Heart left ventricle (tissue), 16 donors: ENCODE data around the gene PCED1B. TPM values are rescaled to one million over a fixed set of nuclear protein-coding genes. Genes with fewer than 3 reads are reported as not detected.

Source experiments
- ATAC-seq, 4 donors: fragments of 200-7000 bp; cut with Tn5 transposase; one replicate each; pipeline ENCODE4 v1.9.1; 2020 to 2022; ENCODE audit warnings: moderate library complexity in 4 of 4, mild to moderate bottlenecking in 3 of 4, moderate number of reproducible peaks in 1 of 4
- DNase-seq, 5 donors: peaks; one replicate each; pipeline ENCODE4 v3.0.0-alpha.2; 2020
- H3K27ac ChIP-seq, 12 donors: fragments of 200-600 bp; sonication (generic) in 4 of 12; one replicate each; pipeline versions ENCODE4 v1.5.0 to v1.8.0; 2016 to 2022; ENCODE audit warnings: mild to moderate bottlenecking in 2 of 12
- H3K27me3 ChIP-seq, 9 donors: fragments of 200-600 bp; sonication (generic) in 2 of 9; one replicate each; pipeline versions ENCODE4 v1.5.1 to v1.8.0; 2016 to 2022; ENCODE audit warnings: mild to moderate bottlenecking in 3 of 9
- H3K36me3 ChIP-seq, 9 donors: fragments of 200-600 bp; sonication (generic) in 2 of 9; one replicate each; pipeline versions ENCODE4 v1.5.0 to v1.8.0; 2018 to 2022; ENCODE audit warnings: mild to moderate bottlenecking in 2 of 9
- H3K4me1 ChIP-seq, 12 donors: fragments of 200-600 bp; sonication (generic) in 4 of 12; one replicate each; pipeline versions ENCODE4 v1.5.0 to v1.8.0; 2016 to 2022; ENCODE audit warnings: mild to moderate bottlenecking in 3 of 12
- H3K4me3 ChIP-seq, 12 donors: fragments of 200-600 bp; sonication (generic) in 4 of 12; one replicate each; pipeline versions ENCODE4 v1.5.0 to v1.8.0; 2017 to 2022; ENCODE audit warnings: mild to moderate bottlenecking in 9 of 12, moderate library complexity in 4 of 12
- H3K9me3 ChIP-seq, 12 donors: fragments of 200-600 bp; sonication (generic) in 4 of 12; one replicate each; pipeline versions ENCODE4 v1.5.0 to v1.8.0; 2016 to 2022; ENCODE audit warnings: mild to moderate bottlenecking in 1 of 12
- POLR2A ChIP-seq, 2 donors: fragments of 450-650 bp; IDR thresholded peaks; one replicate each; pipeline ENCODE4 v1.6.1; 2017; ENCODE audit warnings: antibody characterized with exemption in 2 of 2, mild to moderate bottlenecking in 2 of 2, moderate library complexity in 2 of 2
- WGBS, 4 donors: extraction: QIAGEN DNeasy Blood & Tissue Kit in 2 of 4; methylation state at CpG; one replicate each; pipeline versions ENCODE4 v1.1.5 to v1.1.7; 2013 to 2018; 5-methylcytosine and 5-hydroxymethylcytosine counted together
- intact Hi-C, 10 donors: fragments of 100-400 bp; cut with DNase I; formaldehyde crosslinking; loops; one replicate each; pipeline versions ENCODE4 v1.11.1 to v1.14.2; 2022
- polyA plus RNA-seq, 2 donors: library from polyadenylated mRNA; stranded (reverse); fragments of 200-250 nt; gene quantifications; one replicate each; pipeline ENCODE4 v1.2.3, GENCODE V29; 2013
- total RNA-seq, 9 donors: library from RNA; depleted of rRNA in 2 of 9; stranded (reverse); fragments of >200 nt in 2 of 9; fragmentation: NEBNext Ultra II Directional in 3 of 9; extraction: Animal tissue kit (Norgen Biotek cat#: 25700) in 3 of 9; gene quantifications; one replicate each; pipeline versions ENCODE4 v1.1.0 to v1.2.4, GENCODE V29; 2016 to 2023
- TF ChIP-seq, protein P1 (sequence below), 12 donors: fragments of 200-600 bp; sonication (generic) in 4 of 12; IDR thresholded peaks; one replicate each; pipeline versions ENCODE4 v1.5.0 to v1.8.0; 2018 to 2022; ENCODE audit warnings: antibody characterized with exemption in 12 of 12, mild to moderate bottlenecking in 5 of 12
- donor health status: ischemic (EF 13 %, LVEDD 7.1; RV severe dilation, severe dysfunction).
- donor health status: healthy with polysubstance abuse.
- donor health status: DM: no; HTN: yes; CAD: no.
- donor health status: DM: no; HTN: no; CAD: no.
- donor health status: ischemic (EF 25% LVEDD 6.9; RV normal size, moderate dysfunction).
- donor health status: ischemic (EF 25% LVEDD 5.7; RV mildly dilated, moderate dysfunction).
- donor health status: healthy.
- donor health status: DM: yes; HTN: yes; CAD: no.
- donor health status: ischemic (EF 35%, LVEDD 5.7; RV mildly dilated, moderate dysfunction).
- donor health status: nonischemic (EF 11% LVEDD 7.7; RV severe dilation, severe dysfunction).
- donor health status: DM: yes; HTN: yes; CAD: no.
- donor health status: PGD.
- donor health status: ischemic (EF 29% LVEDD 5.4; RV normal size, mild dysfunction).
- donor health status: nonischemic (EF 23%, LVEDD 6.1; RV moderate dilation, normal function).

PCED1B gene
- total and polyA plus RNA-seq, 11 donors: 0.39 to 9.5 (median 0.72) TPM; not detected in 2

DNA sequence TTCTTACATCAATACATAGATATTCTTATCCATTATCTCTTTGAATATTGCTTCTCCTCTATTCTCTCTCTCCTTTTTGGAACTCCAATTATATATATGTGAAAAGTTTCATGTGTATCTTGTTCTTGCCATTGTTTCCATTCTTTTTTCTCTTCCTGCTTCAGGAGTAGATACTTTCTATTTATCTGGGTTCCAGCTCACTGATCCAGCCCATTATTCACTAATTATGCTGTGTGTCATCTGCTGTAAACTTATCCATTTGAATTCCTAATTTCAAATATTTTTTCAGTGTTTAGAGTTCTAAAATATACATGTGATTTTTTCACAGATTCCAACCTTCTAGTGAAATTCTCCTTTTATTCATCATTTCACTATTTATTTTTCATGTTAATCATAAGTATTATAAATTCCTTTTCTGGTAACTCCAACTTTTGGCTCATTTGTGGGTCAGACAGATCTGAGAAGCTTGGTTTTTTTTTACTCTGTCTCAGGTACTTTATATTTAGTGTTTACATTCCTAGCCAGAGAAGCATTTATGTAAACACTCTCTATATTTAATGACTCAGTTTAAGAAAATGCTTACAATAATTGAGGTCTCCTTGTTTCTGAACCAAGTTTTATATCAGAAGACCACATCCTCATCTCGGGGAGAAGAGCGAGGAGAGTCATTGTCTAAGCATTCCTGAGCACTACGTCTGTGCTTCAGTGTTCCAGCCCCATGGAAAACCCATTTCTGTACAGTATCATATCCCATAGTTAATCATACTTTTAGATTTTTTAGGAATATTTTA is 16.2 kb downstream of the PCED1B start:
- Histone ChIP-seq H3K36me3 (no peaks in the 10 kb centered on the region), H3K27ac (peak overlapping the region in 1 of 12 donors; percentile 15), H3K4me3 (no peak overlapping the region), H3K9me3 (peaks cover 0 to 5% (median 0%) of the 10 kb centered on the region in 12 donors), H3K4me1 (peaks cover 0 to 7% (median 0%) of the 10 kb centered on the region in 12 donors), H3K27me3 (no peaks in the 10 kb centered on the region)
- TF ChIP-seq, protein P1, sequence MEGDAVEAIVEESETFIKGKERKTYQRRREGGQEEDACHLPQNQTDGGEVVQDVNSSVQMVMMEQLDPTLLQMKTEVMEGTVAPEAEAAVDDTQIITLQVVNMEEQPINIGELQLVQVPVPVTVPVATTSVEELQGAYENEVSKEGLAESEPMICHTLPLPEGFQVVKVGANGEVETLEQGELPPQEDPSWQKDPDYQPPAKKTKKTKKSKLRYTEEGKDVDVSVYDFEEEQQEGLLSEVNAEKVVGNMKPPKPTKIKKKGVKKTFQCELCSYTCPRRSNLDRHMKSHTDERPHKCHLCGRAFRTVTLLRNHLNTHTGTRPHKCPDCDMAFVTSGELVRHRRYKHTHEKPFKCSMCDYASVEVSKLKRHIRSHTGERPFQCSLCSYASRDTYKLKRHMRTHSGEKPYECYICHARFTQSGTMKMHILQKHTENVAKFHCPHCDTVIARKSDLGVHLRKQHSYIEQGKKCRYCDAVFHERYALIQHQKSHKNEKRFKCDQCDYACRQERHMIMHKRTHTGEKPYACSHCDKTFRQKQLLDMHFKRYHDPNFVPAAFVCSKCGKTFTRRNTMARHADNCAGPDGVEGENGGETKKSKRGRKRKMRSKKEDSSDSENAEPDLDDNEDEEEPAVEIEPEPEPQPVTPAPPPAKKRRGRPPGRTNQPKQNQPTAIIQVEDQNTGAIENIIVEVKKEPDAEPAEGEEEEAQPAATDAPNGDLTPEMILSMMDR (IDR thresholded peaks at IDR 0.05): no peak
- TF ChIP-seq POLR2A (IDR thresholded peaks at IDR 0.05): no peak
- WGBS, 4 donors: 64 to 91% (median 85%) methylated on average over 3 of the region's 3 CpGs
- ATAC-seq (no peak), DNase-seq (no peak)
- intact Hi-C loops: no loop called here

DNA sequence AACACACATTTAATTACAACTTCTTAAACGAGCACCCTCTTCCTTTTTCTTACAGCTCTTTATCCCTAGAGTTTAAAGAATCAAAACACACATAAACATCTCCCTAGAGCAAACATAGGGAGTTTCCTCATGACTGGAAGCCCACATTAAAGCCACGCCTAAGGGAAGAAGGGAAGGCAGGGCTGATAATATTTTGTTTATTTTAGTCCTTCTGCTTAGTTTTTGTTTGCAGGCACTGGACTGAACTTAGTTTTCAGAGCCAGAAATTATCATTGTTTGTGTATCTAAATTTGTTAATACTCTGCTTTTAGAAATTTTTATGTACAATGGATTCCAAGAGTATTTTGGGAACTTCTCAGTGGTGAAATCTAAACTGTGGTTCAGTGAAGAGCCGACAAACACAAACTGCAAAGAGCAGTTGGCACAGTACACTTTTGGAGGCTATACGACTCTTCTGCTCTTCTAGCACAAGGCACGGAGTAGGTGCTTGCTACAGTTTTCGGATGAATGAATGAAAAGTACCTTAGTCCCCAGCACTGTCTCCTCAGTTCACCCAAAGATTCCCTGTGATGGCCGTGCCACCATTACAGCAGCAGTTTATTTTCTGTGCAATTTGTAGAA is 18.0 kb downstream of the PCED1B start:
- H3K4me3 ChIP-seq: no peak overlapping the region
- H3K4me1 ChIP-seq: peaks cover 0 to 7% (median 0%) of the 10 kb centered on the region in 12 donors
- WGBS, 4 donors: 67 to 77% (median 75%) methylated on average over 7 of the region's 7 CpGs
- intact Hi-C loops: no loop called here
- no peak for TF ChIP-seq POLR2A (IDR thresholded peaks at IDR 0.05)
- TF ChIP-seq, protein P1 (IDR thresholded peaks at IDR 0.05): no peak
- no peaks in the 10 kb centered on the region for H3K36me3 ChIP-seq
- H3K27me3 ChIP-seq: no peaks in the 10 kb centered on the region
- no peak for ATAC-seq
- peak overlapping the region in 1 of 12 donors; percentile 38 for H3K27ac ChIP-seq
- DNase-seq: no peak
- no peaks in the 10 kb centered on the region for H3K9me3 ChIP-seq

DNA sequence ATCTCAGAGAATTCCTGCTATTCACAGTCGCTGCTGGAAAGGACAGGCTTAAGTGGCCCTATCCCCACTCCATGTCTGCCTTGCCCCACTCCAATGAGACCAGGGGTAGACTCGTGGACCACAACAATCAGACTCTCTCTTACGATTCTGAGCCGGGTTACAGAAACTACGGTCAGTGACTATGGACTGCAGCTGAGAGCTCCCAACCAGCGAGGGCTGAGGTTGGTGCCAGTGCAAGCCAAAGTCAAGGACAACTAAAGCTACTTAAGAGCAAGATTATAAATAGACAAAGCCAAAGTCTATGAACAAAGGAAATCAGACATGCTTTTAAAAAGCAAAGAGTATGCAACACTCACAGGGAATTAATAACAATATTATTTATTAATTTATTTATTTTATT is 18.7 kb downstream of the PCED1B start:
- ATAC-seq (no peak), DNase-seq (no peak)
- TF ChIP-seq, protein P1 (IDR thresholded peaks at IDR 0.05): no peak
- no peak for TF ChIP-seq POLR2A (IDR thresholded peaks at IDR 0.05)
- Histone ChIP-seq H3K27me3 (no peaks in the 10 kb centered on the region), H3K36me3 (no peaks in the 10 kb centered on the region), H3K27ac (peak overlapping the region in 1 of 12 donors; percentile 38), H3K4me3 (no peak overlapping the region), H3K9me3 (no peaks in the 10 kb centered on the region), H3K4me1 (peaks cover 0 to 7% (median 0%) of the 10 kb centered on the region in 12 donors)
- 81 to 91% (median 88%) methylated on average over 6 of the region's 6 CpGs for WGBS, 4 donors
- intact Hi-C loops: no loop called here

DNA sequence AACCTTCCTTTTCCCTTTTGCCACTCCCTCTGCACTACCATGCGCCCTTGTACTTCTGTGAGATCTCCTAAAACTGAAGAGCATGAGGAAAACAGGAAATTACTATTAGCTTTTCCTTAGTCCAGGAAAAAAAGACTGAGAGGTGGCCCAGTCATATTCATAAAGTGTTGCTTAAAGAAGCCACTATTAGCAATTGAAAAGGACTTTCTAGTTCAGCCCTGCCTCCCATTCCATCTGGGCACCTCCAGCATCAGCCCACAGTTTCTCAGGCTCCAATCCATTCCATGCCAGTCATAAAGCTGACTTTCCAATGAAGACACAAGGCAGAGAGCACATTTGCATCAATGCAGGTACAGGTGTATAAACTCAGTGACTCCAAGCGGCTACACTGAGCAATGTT is 20.2 kb downstream of the PCED1B start:
- Histone ChIP-seq H3K4me3 (no peak overlapping the region), H3K27me3 (no peaks in the 10 kb centered on the region), H3K27ac (no peak overlapping the region), H3K9me3 (no peaks in the 10 kb centered on the region), H3K36me3 (no peaks in the 10 kb centered on the region), H3K4me1 (peaks cover 0 to 7% (median 0%) of the 10 kb centered on the region in 12 donors)
- no peak for ATAC-seq
- TF ChIP-seq, protein P1 (IDR thresholded peaks at IDR 0.05): no peak
- TF ChIP-seq POLR2A (IDR thresholded peaks at IDR 0.05): no peak
- 48 to 92% (median 74%) methylated on average over 2 of the region's 2 CpGs for WGBS, 4 donors
- intact Hi-C loops: no loop called here
- DNase-seq: no peak
